GM23338 (cell line): ENCODE measurements around the gene CHMP1B. TPM values are rescaled to one million over a fixed set of nuclear protein-coding genes. Genes with fewer than 3 reads are reported as not detected.

Source experiments
- ATAC-seq: fragments of 200-7000 bp; cut with Tn5 transposase; 3 replicates; pipeline ENCODE4 v1.9.1; 2020
- DNase-seq: peaks from one replicate; pipeline ENCODE4 v3.0.0-alpha.2; 2015; ENCODE audit warnings: low spot score
- H2AFZ ChIP-seq: fragments of 200-600 bp; sonication (generic); 2 replicates; pipeline ENCODE4 v1.8.0; 2016; ENCODE audit warnings: antibody characterized with exemption, mild to moderate bottlenecking, moderate library complexity
- H3F3A ChIP-seq: fragments of 200-600 bp; sonication (generic); replicated peaks from 2 replicates; pipeline ENCODE4 v1.8.0; 2017; ENCODE audit warnings: antibody characterized with exemption, mixed run types, low read depth
- H3K27ac ChIP-seq: fragments of 200-600 bp; sonication (generic); 2 replicates; pipeline ENCODE4 v1.6.1; 2016; ENCODE audit warnings: low read depth
- H3K27me3 ChIP-seq: fragments of 200-600 bp; sonication (generic); 2 replicates; pipeline ENCODE4 v1.8.0; 2016; ENCODE audit warnings: mild to moderate bottlenecking, mixed run types, moderate library complexity; ENCODE audit not compliant: insufficient read depth
- H3K36me3 ChIP-seq: fragments of 200-600 bp; sonication (generic); 2 replicates; pipeline ENCODE4 v1.8.0; 2016; ENCODE audit warnings: mild to moderate bottlenecking; ENCODE audit not compliant: insufficient read depth
- H3K4me1 ChIP-seq: fragments of 200-600 bp; sonication (generic); 2 replicates; pipeline ENCODE4 v1.8.0; 2016; ENCODE audit warnings: mild to moderate bottlenecking, moderate library complexity; ENCODE audit not compliant: insufficient read depth
- H3K4me2 ChIP-seq: fragments of 200-600 bp; sonication (generic); 2 replicates; pipeline ENCODE4 v1.7.1; 2017; ENCODE audit warnings: mixed run types
- H3K4me3 ChIP-seq: fragments of 200-600 bp; sonication (generic); 2 replicates; pipeline ENCODE4 v1.6.1; 2016; ENCODE audit warnings: mixed run types
- H3K79me2 ChIP-seq: fragments of 200-600 bp; sonication (generic); replicated peaks from 2 replicates; pipeline ENCODE4 v1.8.0; 2017; ENCODE audit warnings: mild to moderate bottlenecking; ENCODE audit not compliant: insufficient read depth
- H3K9me2 ChIP-seq: fragments of 200-600 bp; sonication (generic); 2 replicates; pipeline ENCODE4 v1.8.0; 2017; ENCODE audit not compliant: insufficient read depth
- H4K20me1 ChIP-seq: fragments of 200-600 bp; sonication (generic); replicated peaks from 2 replicates; pipeline ENCODE4 v1.8.0; 2017; ENCODE audit warnings: mild to moderate bottlenecking; ENCODE audit not compliant: insufficient read depth
- H3K27ac Mint-ChIP-seq: 2 replicates; pipeline ENCODE4 v1.8.0; 2020; ENCODE audit warnings: inconsistent platforms, mild to moderate bottlenecking, moderate library complexity, mixed read lengths
- H3K27me3 Mint-ChIP-seq: 3 replicates; pipeline ENCODE4 v1.8.0; 2022; ENCODE audit warnings: low read depth, mild to moderate bottlenecking, moderate library complexity, mixed read lengths, inconsistent platforms; ENCODE audit not compliant: insufficient read depth, poor library complexity
- H3K36me3 Mint-ChIP-seq: 3 replicates; pipeline ENCODE4 v1.8.0; 2021; ENCODE audit warnings: low read depth, mild to moderate bottlenecking, inconsistent platforms, moderate library complexity, mixed read lengths
- H3K4me1 Mint-ChIP-seq: 3 replicates; pipeline ENCODE4 v1.8.0; 2020; ENCODE audit warnings: mild to moderate bottlenecking, inconsistent platforms, mixed read lengths
- H3K4me3 Mint-ChIP-seq: 3 replicates; pipeline ENCODE4 v1.8.0; 2021; ENCODE audit warnings: moderate library complexity, mild to moderate bottlenecking, inconsistent platforms, mixed read lengths
- H3K9me3 Mint-ChIP-seq: 3 replicates; pipeline ENCODE4 v1.8.0; 2020; ENCODE audit warnings: moderate library complexity, mild to moderate bottlenecking, inconsistent platforms, mixed read lengths
- CREB1 ChIP-seq: fragments of 250-450 bp; sonication (Bioruptor Pico); IDR thresholded peaks from 2 replicates; pipeline ENCODE4 v1.5.0; 2020; ENCODE audit warnings: low read depth, mild to moderate bottlenecking, moderate library complexity
- EZH2phosphoT487 ChIP-seq: fragments of 200-600 bp; sonication (generic); IDR thresholded peaks from one replicate; pipeline ENCODE4 v1.8.1; 2018; ENCODE audit warnings: antibody characterized with exemption; ENCODE audit not compliant: unreplicated experiment
- JUNB ChIP-seq: IDR thresholded peaks from one replicate; pipeline ENCODE4 v1.6.1; 2016; ENCODE audit warnings: antibody characterized with exemption; ENCODE audit not compliant: unreplicated experiment
- NANOG ChIP-seq: IDR thresholded peaks from 2 replicates; pipeline ENCODE4 v1.6.1; 2016; ENCODE audit warnings: antibody characterized with exemption, borderline replicate concordance
- POLR2AphosphoS5 ChIP-seq: IDR thresholded peaks from 2 replicates; pipeline ENCODE4 v1.6.1; 2016; ENCODE audit warnings: antibody characterized with exemption, low read depth
- ZNF114 ChIP-seq: fragments of 250-450 bp; sonication (Bioruptor Pico); IDR thresholded peaks from 2 replicates; pipeline ENCODE4 v1.5.0; 2020; ENCODE audit warnings: mild to moderate bottlenecking, moderate library complexity
- polyA plus RNA-seq: library from polyadenylated mRNA; unstranded; fragments of >200 nt; fragmentation: Nextera tagmentation; extraction: Ambion mirVana; gene quantifications from 2 replicates; pipeline ENCODE4 v1.2.1, GENCODE V29; 2016
- total RNA-seq: library from RNA; depleted of rRNA; stranded (reverse); fragments of >200 nt; shearing (Covaris generic); gene quantifications from 2 replicates; pipeline ENCODE4 v1.2.3, GENCODE V29; 2014
- TF ChIP-seq, protein P1 (sequence below): fragments of 250-450 bp; sonication (Bioruptor Pico); IDR thresholded peaks from 2 replicates; pipeline ENCODE4 v1.5.0; 2020; ENCODE audit warnings: mild to moderate bottlenecking, moderate library complexity
- TF ChIP-seq, protein P2 (sequence below): IDR thresholded peaks from 2 replicates; pipeline ENCODE4 v1.6.1; 2016; ENCODE audit warnings: antibody characterized with exemption
- TF ChIP-seq, protein P3 (sequence below), 2 experiments: fragments of 200-600 bp in 1 of 2; sonication (generic) in 1 of 2; conservative IDR thresholded peaks; 2 replicates each; pipeline versions ENCODE4 v1.5.1 to v1.6.1; 2016 to 2017; ENCODE audit warnings: antibody characterized with exemption in 2 of 2, low read depth in 2 of 2, mild to moderate bottlenecking in 2 of 2, moderate library complexity in 1 of 2
- TF ChIP-seq, protein P4 (sequence below): IDR thresholded peaks from one replicate; pipeline ENCODE4 v1.6.1; 2018; ENCODE audit warnings: antibody characterized with exemption; ENCODE audit not compliant: unreplicated experiment

CHMP1B gene
- total and polyA plus RNA-seq, 2 experiments from 2014 or later, result 41.8 to 52.1 TPM

DNA sequence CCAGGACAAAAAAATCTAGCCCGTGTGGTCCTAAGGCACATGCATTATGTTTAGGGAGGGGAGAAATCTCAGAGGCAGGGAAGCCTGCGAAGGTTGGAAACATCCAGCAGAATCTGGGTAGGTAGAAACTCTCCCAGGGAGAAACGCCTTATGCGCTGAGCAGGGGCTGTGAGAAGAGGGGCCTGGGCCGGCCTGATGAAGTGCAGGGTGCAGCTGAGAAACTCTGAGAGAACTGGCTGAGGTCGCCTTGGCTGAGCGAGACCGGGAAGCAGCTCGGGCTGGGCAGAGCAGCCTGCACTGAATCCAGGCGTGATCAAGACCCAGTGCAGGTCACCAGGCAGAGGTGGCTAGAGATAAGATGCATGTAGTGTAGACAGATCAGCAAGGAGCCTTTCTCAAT lies 15.1 kb downstream of the CHMP1B start:
- H3K4me1 Mint-ChIP-seq, result peaks cover 7% of the 10 kb centered on the region; the same call in 2 of the 3 replicates
- Histone ChIP-seq H3F3A (no peaks in the 10 kb centered on the region), H3K4me2 (no peak overlapping the region), H2AFZ (no peak overlapping the region), H3K27me3 (no peaks in the 10 kb centered on the region), H3K4me1 (peaks cover 9% of the 10 kb centered on the region), H3K9me2 (no peaks in the 10 kb centered on the region), H3K27ac (no peak overlapping the region), H3K36me3 (no peaks in the 10 kb centered on the region; the same call in 1 of the 2 replicates), H3K79me2 (no peaks in the 10 kb centered on the region), H3K4me3 (no peak overlapping the region), H4K20me1 (no peaks in the 10 kb centered on the region)
- no peak for ATAC-seq
- DNase-seq, result no peak
- peaks cover 3% of the 10 kb centered on the region for H3K27me3 Mint-ChIP-seq
- H3K27ac Mint-ChIP-seq, result no peak overlapping the region
- H3K9me3 Mint-ChIP-seq, result no peaks in the 10 kb centered on the region
- H3K36me3 Mint-ChIP-seq, result peaks cover 13% of the 10 kb centered on the region
- TF ChIP-seq, protein P1, sequence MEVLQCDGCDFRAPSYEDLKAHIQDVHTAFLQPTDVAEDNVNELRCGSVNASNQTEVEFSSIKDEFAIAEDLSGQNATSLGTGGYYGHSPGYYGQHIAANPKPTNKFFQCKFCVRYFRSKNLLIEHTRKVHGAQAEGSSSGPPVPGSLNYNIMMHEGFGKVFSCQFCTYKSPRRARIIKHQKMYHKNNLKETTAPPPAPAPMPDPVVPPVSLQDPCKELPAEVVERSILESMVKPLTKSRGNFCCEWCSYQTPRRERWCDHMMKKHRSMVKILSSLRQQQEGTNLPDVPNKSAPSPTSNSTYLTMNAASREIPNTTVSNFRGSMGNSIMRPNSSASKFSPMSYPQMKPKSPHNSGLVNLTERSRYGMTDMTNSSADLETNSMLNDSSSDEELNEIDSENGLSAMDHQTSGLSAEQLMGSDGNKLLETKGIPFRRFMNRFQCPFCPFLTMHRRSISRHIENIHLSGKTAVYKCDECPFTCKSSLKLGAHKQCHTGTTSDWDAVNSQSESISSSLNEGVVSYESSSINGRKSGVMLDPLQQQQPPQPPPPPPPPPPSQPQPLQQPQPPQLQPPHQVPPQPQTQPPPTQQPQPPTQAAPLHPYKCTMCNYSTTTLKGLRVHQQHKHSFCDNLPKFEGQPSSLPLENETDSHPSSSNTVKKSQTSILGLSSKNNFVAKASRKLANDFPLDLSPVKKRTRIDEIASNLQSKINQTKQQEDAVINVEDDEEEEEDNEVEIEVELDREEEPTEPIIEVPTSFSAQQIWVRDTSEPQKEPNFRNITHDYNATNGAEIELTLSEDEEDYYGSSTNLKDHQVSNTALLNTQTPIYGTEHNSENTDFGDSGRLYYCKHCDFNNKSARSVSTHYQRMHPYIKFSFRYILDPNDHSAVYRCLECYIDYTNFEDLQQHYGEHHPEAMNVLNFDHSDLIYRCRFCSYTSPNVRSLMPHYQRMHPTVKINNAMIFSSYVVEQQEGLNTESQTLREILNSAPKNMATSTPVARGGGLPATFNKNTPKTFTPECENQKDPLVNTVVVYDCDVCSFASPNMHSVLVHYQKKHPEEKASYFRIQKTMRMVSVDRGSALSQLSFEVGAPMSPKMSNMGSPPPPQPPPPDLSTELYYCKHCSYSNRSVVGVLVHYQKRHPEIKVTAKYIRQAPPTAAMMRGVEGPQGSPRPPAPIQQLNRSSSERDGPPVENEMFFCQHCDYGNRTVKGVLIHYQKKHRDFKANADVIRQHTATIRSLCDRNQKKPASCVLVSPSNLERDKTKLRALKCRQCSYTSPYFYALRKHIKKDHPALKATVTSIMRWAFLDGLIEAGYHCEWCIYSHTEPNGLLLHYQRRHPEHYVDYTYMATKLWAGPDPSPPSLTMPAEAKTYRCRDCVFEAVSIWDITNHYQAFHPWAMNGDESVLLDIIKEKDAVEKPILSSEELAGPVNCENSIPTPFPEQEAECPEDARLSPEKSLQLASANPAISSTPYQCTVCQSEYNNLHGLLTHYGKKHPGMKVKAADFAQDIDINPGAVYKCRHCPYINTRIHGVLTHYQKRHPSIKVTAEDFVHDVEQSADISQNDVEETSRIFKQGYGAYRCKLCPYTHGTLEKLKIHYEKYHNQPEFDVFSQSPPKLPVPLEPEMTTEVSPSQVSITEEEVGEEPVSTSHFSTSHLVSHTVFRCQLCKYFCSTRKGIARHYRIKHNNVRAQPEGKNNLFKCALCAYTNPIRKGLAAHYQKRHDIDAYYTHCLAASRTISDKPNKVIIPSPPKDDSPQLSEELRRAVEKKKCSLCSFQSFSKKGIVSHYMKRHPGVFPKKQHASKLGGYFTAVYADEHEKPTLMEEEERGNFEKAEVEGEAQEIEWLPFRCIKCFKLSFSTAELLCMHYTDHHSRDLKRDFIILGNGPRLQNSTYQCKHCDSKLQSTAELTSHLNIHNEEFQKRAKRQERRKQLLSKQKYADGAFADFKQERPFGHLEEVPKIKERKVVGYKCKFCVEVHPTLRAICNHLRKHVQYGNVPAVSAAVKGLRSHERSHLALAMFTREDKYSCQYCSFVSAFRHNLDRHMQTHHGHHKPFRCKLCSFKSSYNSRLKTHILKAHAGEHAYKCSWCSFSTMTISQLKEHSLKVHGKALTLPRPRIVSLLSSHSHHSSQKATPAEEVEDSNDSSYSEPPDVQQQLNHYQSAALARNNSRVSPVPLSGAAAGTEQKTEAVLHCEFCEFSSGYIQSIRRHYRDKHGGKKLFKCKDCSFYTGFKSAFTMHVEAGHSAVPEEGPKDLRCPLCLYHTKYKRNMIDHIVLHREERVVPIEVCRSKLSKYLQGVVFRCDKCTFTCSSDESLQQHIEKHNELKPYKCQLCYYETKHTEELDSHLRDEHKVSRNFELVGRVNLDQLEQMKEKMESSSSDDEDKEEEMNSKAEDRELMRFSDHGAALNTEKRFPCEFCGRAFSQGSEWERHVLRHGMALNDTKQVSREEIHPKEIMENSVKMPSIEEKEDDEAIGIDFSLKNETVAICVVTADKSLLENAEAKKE (CRISPR knock-in tag), result no peak
- TF ChIP-seq NANOG, result no peak
- TF ChIP-seq CREB1, result no peak
- no peak for TF ChIP-seq JUNB
- no peak for TF ChIP-seq POLR2AphosphoS5
- TF ChIP-seq, protein P2, sequence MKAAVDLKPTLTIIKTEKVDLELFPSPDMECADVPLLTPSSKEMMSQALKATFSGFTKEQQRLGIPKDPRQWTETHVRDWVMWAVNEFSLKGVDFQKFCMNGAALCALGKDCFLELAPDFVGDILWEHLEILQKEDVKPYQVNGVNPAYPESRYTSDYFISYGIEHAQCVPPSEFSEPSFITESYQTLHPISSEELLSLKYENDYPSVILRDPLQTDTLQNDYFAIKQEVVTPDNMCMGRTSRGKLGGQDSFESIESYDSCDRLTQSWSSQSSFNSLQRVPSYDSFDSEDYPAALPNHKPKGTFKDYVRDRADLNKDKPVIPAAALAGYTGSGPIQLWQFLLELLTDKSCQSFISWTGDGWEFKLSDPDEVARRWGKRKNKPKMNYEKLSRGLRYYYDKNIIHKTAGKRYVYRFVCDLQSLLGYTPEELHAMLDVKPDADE, result no peak
- TF ChIP-seq, protein P3, sequence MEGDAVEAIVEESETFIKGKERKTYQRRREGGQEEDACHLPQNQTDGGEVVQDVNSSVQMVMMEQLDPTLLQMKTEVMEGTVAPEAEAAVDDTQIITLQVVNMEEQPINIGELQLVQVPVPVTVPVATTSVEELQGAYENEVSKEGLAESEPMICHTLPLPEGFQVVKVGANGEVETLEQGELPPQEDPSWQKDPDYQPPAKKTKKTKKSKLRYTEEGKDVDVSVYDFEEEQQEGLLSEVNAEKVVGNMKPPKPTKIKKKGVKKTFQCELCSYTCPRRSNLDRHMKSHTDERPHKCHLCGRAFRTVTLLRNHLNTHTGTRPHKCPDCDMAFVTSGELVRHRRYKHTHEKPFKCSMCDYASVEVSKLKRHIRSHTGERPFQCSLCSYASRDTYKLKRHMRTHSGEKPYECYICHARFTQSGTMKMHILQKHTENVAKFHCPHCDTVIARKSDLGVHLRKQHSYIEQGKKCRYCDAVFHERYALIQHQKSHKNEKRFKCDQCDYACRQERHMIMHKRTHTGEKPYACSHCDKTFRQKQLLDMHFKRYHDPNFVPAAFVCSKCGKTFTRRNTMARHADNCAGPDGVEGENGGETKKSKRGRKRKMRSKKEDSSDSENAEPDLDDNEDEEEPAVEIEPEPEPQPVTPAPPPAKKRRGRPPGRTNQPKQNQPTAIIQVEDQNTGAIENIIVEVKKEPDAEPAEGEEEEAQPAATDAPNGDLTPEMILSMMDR (conservative IDR thresholded peaks at IDR 0.05; ENCODE audit: low read depth in 2 of 2), result no peak
- TF ChIP-seq EZH2phosphoT487, result no peak
- TF ChIP-seq, protein P4, sequence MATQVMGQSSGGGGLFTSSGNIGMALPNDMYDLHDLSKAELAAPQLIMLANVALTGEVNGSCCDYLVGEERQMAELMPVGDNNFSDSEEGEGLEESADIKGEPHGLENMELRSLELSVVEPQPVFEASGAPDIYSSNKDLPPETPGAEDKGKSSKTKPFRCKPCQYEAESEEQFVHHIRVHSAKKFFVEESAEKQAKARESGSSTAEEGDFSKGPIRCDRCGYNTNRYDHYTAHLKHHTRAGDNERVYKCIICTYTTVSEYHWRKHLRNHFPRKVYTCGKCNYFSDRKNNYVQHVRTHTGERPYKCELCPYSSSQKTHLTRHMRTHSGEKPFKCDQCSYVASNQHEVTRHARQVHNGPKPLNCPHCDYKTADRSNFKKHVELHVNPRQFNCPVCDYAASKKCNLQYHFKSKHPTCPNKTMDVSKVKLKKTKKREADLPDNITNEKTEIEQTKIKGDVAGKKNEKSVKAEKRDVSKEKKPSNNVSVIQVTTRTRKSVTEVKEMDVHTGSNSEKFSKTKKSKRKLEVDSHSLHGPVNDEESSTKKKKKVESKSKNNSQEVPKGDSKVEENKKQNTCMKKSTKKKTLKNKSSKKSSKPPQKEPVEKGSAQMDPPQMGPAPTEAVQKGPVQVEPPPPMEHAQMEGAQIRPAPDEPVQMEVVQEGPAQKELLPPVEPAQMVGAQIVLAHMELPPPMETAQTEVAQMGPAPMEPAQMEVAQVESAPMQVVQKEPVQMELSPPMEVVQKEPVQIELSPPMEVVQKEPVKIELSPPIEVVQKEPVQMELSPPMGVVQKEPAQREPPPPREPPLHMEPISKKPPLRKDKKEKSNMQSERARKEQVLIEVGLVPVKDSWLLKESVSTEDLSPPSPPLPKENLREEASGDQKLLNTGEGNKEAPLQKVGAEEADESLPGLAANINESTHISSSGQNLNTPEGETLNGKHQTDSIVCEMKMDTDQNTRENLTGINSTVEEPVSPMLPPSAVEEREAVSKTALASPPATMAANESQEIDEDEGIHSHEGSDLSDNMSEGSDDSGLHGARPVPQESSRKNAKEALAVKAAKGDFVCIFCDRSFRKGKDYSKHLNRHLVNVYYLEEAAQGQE, result no peak
- no peak for TF ChIP-seq ZNF114 (CRISPR knock-in tag)
- H3K4me3 Mint-ChIP-seq, result no peak overlapping the region
